IMR-90 (cell line): ENCODE measurements around the gene FNIP1.

Experiments used
- BHLHE40 ChIP-seq: fragments of 150-350 bp; IDR thresholded peaks from 2 replicates; pipeline ENCODE4 v1.6.1; 2016; ENCODE audit warnings: mild to moderate bottlenecking, low read depth, low read length
- CEBPB ChIP-seq: IDR thresholded peaks from 2 replicates; pipeline ENCODE4 v1.6.1; 2012; ENCODE audit warnings: low read depth, low read length, improper control_type of control experiment
- FOS ChIP-seq: fragments of 150-350 bp; IDR thresholded peaks from 2 replicates; pipeline ENCODE4 v1.6.1; 2016; ENCODE audit warnings: low read depth, low read length
- POLR2A ChIP-seq: IDR thresholded peaks from 2 replicates; pipeline ENCODE4 v1.6.1; 2012; ENCODE audit warnings: mild to moderate bottlenecking, low read depth, low read length
- RAD21 ChIP-seq: IDR thresholded peaks from 2 replicates; pipeline ENCODE4 v1.6.1; 2012; ENCODE audit warnings: low read length, improper control_type of control experiment
- TF ChIP-seq, protein P1 (sequence below): conservative IDR thresholded peaks from 2 replicates; pipeline ENCODE4 v1.5.1; 2012; ENCODE audit warnings: mild to moderate bottlenecking, low read depth, low read length, improper control_type of control experiment
- TF ChIP-seq, protein P2 (sequence below): fragments of 150-350 bp; IDR thresholded peaks from 2 replicates; pipeline ENCODE4 v1.6.1; 2017; ENCODE audit warnings: mild to moderate bottlenecking, antibody characterized with exemption, low read length, low read depth

DNA sequence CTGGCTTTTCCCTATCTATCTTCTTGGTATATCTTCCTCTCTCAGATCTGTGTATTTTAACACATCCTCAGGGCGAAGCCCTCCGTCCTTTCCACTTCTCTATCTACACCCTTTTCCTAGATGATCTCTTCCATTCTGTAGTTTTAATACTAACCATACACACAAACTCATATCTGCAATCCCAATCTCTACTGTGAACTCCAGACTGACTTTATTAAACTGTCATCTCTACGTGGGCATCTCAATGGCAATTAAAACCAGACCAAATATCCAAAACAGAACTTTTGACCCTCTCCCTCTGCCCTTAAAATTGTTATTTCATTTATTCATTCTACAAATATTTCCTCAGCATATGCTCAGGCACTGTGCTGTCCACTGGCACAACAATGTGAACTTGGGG is 7.1 kb downstream of the FNIP1 start:
- TF ChIP-seq, protein P1, sequence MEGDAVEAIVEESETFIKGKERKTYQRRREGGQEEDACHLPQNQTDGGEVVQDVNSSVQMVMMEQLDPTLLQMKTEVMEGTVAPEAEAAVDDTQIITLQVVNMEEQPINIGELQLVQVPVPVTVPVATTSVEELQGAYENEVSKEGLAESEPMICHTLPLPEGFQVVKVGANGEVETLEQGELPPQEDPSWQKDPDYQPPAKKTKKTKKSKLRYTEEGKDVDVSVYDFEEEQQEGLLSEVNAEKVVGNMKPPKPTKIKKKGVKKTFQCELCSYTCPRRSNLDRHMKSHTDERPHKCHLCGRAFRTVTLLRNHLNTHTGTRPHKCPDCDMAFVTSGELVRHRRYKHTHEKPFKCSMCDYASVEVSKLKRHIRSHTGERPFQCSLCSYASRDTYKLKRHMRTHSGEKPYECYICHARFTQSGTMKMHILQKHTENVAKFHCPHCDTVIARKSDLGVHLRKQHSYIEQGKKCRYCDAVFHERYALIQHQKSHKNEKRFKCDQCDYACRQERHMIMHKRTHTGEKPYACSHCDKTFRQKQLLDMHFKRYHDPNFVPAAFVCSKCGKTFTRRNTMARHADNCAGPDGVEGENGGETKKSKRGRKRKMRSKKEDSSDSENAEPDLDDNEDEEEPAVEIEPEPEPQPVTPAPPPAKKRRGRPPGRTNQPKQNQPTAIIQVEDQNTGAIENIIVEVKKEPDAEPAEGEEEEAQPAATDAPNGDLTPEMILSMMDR: no peak
- TF ChIP-seq CEBPB (no peak), BHLHE40 (no peak), POLR2A (no peak), FOS (no peak), RAD21 (no peak)
- TF ChIP-seq, protein P2, sequence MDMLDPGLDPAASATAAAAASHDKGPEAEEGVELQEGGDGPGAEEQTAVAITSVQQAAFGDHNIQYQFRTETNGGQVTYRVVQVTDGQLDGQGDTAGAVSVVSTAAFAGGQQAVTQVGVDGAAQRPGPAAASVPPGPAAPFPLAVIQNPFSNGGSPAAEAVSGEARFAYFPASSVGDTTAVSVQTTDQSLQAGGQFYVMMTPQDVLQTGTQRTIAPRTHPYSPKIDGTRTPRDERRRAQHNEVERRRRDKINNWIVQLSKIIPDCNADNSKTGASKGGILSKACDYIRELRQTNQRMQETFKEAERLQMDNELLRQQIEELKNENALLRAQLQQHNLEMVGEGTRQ: no peak
